Thyroid gland (tissue), 4 donors: Measurements from ENCODE around the gene SLC16A5. TPM values are rescaled to one million over a fixed set of nuclear protein-coding genes. Genes with fewer than 3 reads are reported as not detected.

Experiments used
- DNase-seq, 2 donors: peaks; one replicate each; pipeline ENCODE4 v3.0.0-alpha.2; 2019
- H3K27ac ChIP-seq, 3 donors: fragments of 200-600 bp; sonication (generic); 1 replicate in 2 of 3; 2 replicates in 1 of 3; pipeline ENCODE4 v1.5.1; 2016 to 2019; ENCODE audit warnings: mild to moderate bottlenecking in 1 of 3, moderate library complexity in 1 of 3
- H3K27me3 ChIP-seq: fragments of 200-600 bp; sonication (generic); one replicate; pipeline ENCODE4 v1.5.1; 2019
- H3K36me3 ChIP-seq, 2 donors: fragments of 200-600 bp; sonication (generic); one replicate each; pipeline ENCODE4 v1.5.1; 2016 to 2019
- H3K4me1 ChIP-seq, 2 donors: fragments of 200-600 bp; sonication (generic); one replicate each; pipeline ENCODE4 v1.5.1; 2017 to 2019
- H3K4me3 ChIP-seq, 3 donors: fragments of 200-600 bp; sonication (generic); replicated peaks in 1 of 3; 1 replicate in 2 of 3; 2 replicates in 1 of 3; pipeline ENCODE4 v1.5.1; 2016; ENCODE audit warnings: mild to moderate bottlenecking in 1 of 3
- H3K9me3 ChIP-seq: fragments of 200-600 bp; sonication (generic); one replicate; pipeline ENCODE4 v1.5.1; 2017
- POLR2A ChIP-seq, 2 donors: fragments of 450-650 bp; IDR thresholded peaks; one replicate each; pipeline ENCODE4 v1.6.1; 2017; ENCODE audit warnings: antibody characterized with exemption in 2 of 2, mild to moderate bottlenecking in 2 of 2, moderate library complexity in 1 of 2
- WGBS, 2 donors: methylation state at CpG; one replicate each; pipeline ENCODE4 v1.1.5; 2017; 5-methylcytosine and 5-hydroxymethylcytosine counted together
- intact Hi-C: fragments of 100-400 bp; cut with DNase I; formaldehyde crosslinking; loops from one replicate; pipeline ENCODE4 v1.15.1; 2023
- total RNA-seq, 4 donors: library from RNA; depleted of rRNA; stranded (reverse); fragments of >200 nt; gene quantifications; one replicate each; pipeline ENCODE4 v1.2.3, GENCODE V29; 2016
- TF ChIP-seq, protein P1 (sequence below), 6 experiments: fragments of 200-600 bp in 3 of 6; fragments of 450-650 bp in 3 of 6; sonication (generic) in 3 of 6; IDR thresholded peaks; one replicate each; pipeline ENCODE4 v1.5.1; 2016 to 2019; ENCODE audit warnings: antibody characterized with exemption in 6 of 6, mild to moderate bottlenecking in 2 of 6, inconsistent platforms in 1 of 6, moderate library complexity in 1 of 6

Gene SLC16A5
- total RNA-seq, 4 donors from 2014 or later = 24.1 to 40.3 (median 27.6) TPM

DNA sequence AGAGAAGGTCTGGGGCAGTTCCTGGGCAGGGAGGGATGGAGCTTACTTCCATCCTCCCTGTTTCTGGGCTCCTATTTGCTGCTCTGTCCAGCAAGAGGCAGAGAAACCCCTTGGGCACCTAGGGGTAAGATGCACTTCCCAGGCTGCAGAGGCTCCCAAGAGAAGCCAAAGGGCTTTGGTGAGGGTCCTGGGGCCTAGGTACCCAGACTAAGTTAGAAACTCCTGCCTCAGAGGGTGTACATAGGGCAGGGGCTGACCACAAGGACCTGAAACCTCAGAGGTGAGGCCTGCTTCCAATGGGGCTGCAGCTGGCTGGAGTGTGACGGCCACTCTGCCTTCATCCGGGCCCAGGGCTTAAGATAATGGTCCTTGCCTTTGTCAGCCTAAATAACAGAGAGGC is 20.4 kb downstream of the SLC16A5 start:
- 91 to 100% methylated on average over 2 of the region's 2 CpGs for WGBS, 2 donors
- TF ChIP-seq, protein P1, sequence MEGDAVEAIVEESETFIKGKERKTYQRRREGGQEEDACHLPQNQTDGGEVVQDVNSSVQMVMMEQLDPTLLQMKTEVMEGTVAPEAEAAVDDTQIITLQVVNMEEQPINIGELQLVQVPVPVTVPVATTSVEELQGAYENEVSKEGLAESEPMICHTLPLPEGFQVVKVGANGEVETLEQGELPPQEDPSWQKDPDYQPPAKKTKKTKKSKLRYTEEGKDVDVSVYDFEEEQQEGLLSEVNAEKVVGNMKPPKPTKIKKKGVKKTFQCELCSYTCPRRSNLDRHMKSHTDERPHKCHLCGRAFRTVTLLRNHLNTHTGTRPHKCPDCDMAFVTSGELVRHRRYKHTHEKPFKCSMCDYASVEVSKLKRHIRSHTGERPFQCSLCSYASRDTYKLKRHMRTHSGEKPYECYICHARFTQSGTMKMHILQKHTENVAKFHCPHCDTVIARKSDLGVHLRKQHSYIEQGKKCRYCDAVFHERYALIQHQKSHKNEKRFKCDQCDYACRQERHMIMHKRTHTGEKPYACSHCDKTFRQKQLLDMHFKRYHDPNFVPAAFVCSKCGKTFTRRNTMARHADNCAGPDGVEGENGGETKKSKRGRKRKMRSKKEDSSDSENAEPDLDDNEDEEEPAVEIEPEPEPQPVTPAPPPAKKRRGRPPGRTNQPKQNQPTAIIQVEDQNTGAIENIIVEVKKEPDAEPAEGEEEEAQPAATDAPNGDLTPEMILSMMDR (IDR thresholded peaks at IDR 0.05) = no peak
- TF ChIP-seq POLR2A (IDR thresholded peaks at IDR 0.05) = no peak
- Histone ChIP-seq H3K27me3 (no peaks in the 10 kb centered on the region), H3K9me3 (no peaks in the 10 kb centered on the region), H3K36me3 (no peaks in the 10 kb centered on the region), H3K4me1 (peaks cover 23 to 55% of the 10 kb centered on the region in 2 donors), H3K27ac (no peak overlapping the region), H3K4me3 (no peak overlapping the region)
- intact Hi-C loops = no loop called here
- no peak for DNase-seq

DNA sequence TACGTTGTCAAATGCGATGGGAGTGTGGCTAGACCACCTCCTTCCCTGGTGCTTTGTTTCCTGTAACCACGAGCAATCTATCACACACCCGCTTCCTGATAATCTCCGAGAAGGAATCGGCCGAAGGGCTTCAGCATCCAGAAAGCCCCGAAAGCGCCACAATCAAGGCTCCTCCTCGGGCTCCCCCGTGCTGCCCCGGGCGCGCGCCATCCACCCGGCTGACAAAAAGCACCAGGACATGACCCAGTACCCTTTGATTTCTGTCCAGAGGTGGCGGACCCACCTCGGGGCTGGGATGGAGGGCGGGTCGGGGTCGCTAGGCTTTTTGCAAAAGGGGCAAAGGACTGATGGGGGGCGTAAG is 21.3 kb downstream of the SLC16A5 start:
- Histone ChIP-seq H3K27me3 (no peaks in the 10 kb centered on the region), H3K27ac (peak overlapping the region in 1 of 3 donors; percentile 76), H3K9me3 (no peaks in the 10 kb centered on the region), H3K4me3 (peak overlapping the region in 1 of 3 donors; percentile 66), H3K36me3 (no peaks in the 10 kb centered on the region), H3K4me1 (peaks cover 22 to 52% of the 10 kb centered on the region in 2 donors)
- intact Hi-C loops = no loop called here
- WGBS, 2 donors = 19 to 29% methylated on average over 16 of the region's 22 CpGs
- no peak for TF ChIP-seq POLR2A (IDR thresholded peaks at IDR 0.05)
- TF ChIP-seq, protein P1 (IDR thresholded peaks at IDR 0.05) = no peak
- DNase-seq = no peak

DNA sequence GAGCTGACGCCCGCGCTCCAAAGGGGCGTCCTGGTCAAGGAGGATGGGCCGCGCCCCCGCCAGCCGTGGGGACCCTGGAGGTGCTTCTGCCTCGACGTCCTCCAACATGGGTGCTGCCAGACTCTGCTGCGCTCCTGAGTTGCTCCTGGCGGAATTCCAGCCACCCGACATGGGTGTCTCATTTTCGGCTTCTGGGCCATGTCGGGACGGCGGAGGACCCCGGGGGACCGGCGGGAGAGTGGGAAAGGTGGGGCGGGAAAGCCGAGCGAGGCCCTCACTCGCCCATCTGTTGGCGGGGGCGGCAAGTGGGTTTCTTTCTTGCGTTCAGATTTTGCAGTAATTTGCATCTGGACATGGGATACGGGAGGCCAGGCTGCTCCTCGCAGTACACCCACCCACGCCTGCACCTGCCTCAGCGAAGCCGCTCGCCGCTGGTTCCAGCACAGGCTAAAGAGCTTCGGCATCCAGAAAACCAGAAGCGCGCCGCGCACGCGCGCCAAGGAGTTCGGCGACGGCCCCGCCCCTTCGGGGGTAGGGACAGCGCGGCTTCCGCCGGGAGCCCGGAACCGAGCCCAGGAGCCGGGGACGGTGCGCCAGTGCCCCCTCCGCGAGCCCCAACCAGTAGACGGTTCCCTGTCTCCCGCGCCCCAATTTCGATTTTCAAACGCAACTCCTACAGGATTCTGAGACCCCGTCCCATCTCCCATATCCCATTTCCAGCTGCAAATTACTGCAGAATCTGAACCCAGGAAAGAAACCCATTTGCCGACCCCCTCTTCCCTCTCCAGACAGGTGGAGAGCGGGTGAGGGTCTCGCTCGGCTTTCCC is 21.9 kb downstream of the SLC16A5 start, which contains the start of gene ARMC7:
Gene ARMC7, plus strand, starts transcription at position 563 of the 827 bp plus-strand sequence. CDS start 320 bp downstream, outside the sequence.
- H3K4me1 ChIP-seq = peaks cover 22 to 50% of the 10 kb centered on the region in 2 donors
- H3K4me3 ChIP-seq = peak within 1 kb of the TSS; percentile 47 to 74 (median 66)
- no peaks in the 10 kb centered on the region for H3K27me3 ChIP-seq
- WGBS, 2 donors = 0 to 1% methylated on average over 4 to 9 of the region's 68 CpGs
- no peaks in the 10 kb centered on the region for H3K36me3 ChIP-seq
- intact Hi-C loops = loop anchor here (5.0 kb wide), 3 partner anchors 47 to 147 kb away; partner anchors contain the start of gene SUMO2
- TF ChIP-seq, protein P1 (IDR thresholded peaks at IDR 0.05) = peak in 1 of 6 experiments; percentile 5
- peak in 1 of 2 donors; percentile 85 for TF ChIP-seq POLR2A (IDR thresholded peaks at IDR 0.05)
- peak within 1 kb of the TSS; percentile 56 to 76 (median 65) for H3K27ac ChIP-seq
- no peaks in the 10 kb centered on the region for H3K9me3 ChIP-seq
- peak; percentile 92 to 93 for DNase-seq

DNA sequence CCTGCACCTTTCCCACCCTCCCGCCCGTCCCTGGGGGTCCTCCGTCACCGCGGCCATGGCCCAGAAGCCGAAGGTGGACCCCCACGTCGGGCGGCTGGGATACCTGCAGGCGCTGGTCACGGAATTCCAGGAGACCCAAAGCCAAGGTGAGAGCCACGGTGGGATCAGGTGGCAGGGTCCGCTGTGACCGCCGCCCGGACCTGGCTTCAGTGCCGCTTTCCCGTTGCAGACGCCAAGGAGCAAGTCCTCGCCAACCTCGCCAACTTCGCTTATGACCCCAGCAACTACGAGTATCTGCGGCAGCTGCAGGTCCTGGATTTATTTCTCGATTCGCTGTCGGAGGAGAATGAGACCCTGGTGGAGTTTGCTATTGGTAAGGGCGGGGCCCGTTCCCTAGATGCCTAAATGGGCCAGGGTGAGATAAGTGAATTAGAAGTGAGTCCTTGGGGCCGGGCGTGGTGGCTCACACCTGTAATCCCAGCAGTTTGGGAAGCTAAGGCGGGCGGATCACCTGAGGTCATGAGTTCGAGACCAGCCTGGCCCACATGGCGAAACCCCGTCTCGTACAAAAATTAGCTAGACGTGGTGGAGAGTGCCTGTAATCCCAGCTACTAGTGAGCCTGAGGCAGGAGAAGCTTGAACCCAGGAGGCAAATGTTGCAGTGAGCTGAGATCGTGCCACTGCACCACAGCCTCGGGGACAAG is 22.6 kb downstream of the SLC16A5 start:
- 27 to 43% methylated on average over 21 to 31 of the region's 40 CpGs for WGBS, 2 donors
- Histone ChIP-seq H3K9me3 (no peaks in the 10 kb centered on the region), H3K4me1 (peaks cover 22 to 50% of the 10 kb centered on the region in 2 donors), H3K4me3 (peak overlapping the region; percentile 47 to 74 (median 66)), H3K27me3 (no peaks in the 10 kb centered on the region), H3K36me3 (no peaks in the 10 kb centered on the region), H3K27ac (peak overlapping the region; percentile 56 to 76 (median 65))
- TF ChIP-seq POLR2A (IDR thresholded peaks at IDR 0.05) = no peak
- TF ChIP-seq, protein P1 (IDR thresholded peaks at IDR 0.05) = no peak
- intact Hi-C loops = loop anchor here (5.0 kb wide), 3 partner anchors 48 to 148 kb away; partner anchors contain the start of gene SUMO2
- peak; percentile 30 to 31 for DNase-seq
